GM12878 (cell line): Measurements from ENCODE around the gene RFX3. TPM values are rescaled to one million over a fixed set of nuclear protein-coding genes. Genes with fewer than 3 reads are reported as not detected.

ENCODE experiments used
- ATAC-seq: fragments of 200-7000 bp; cut with Tn5 transposase; 3 replicates; pipeline ENCODE4 v1.9.1; 2020; ENCODE audit warnings: mild to moderate bottlenecking, moderate library complexity
- BruUV-seq: library from RNA; stranded (reverse); fragments of 400-500 nt; replicated peaks from 2 replicates; lab custom pipeline; 2021; lab: Mats Ljungman, UMichigan
- CTCF ChIA-PET: fragments of 300-600 bp; sonication (Branson Sonifier 250); formaldehyde crosslinking; extraction: SDS; loops from one replicate; lab custom pipeline; 2021; ENCODE audit warnings: inconsistent platforms; lab: Yijun Ruan, JAX
- POLR2A ChIA-PET: fragments of 350-600 bp; formaldehyde crosslinking; extraction: SDS; loops from one replicate; lab custom pipeline; 2021; ENCODE audit warnings: inconsistent platforms; lab: Charles Lee
- RAD21 ChIA-PET: fragments of 300-600 bp; sonication (Branson Sonifier 250); formaldehyde crosslinking; loops from one replicate; lab custom pipeline; 2023; ENCODE audit warnings: antibody characterized with exemption; ENCODE audit not compliant: unreplicated experiment; lab: Charles Lee
- SMC1A ChIA-PET: fragments of 300-600 bp; sonication (Branson Sonifier 250); formaldehyde crosslinking; loops from one replicate; lab custom pipeline; 2023; ENCODE audit not compliant: unreplicated experiment, uncharacterized antibody; lab: Charles Lee
- DNase-seq: peaks from one replicate; pipeline ENCODE4 v3.0.0-alpha.2; 2011; ENCODE audit warnings: low read depth, low spot score
- FAIRE-seq: peaks from 3 replicates; lab custom pipeline; 2011; peaks lifted over from hg19 to GRCh38; lab: Jason Lieb, UNC
- H2AFZ ChIP-seq: 2 replicates; pipeline ENCODE4 v1.6.0; 2011; ENCODE audit warnings: low read depth, low read length, control low read depth; ENCODE audit not compliant: control insufficient read depth
- H3K27ac ChIP-seq: 2 replicates; pipeline ENCODE4 v1.5.1; 2011; ENCODE audit warnings: control low read depth; ENCODE audit not compliant: control insufficient read depth, insufficient read depth
- H3K27me3 ChIP-seq, 2 experiments: replicated peaks in 1 of 2; 2 replicates each; pipeline versions ENCODE4 v1.6.0 to v1.6.1; 2011; ENCODE audit warnings: low read length in 1 of 2; ENCODE audit not compliant: control insufficient read depth in 2 of 2, insufficient read depth in 2 of 2
- H3K36me3 ChIP-seq, 2 experiments: 2 replicates each; pipeline ENCODE4 v1.5.1; 2011; ENCODE audit warnings: low read length in 1 of 2; ENCODE audit not compliant: control insufficient read depth in 2 of 2, insufficient read depth in 2 of 2
- H3K4me1 ChIP-seq: 2 replicates; pipeline ENCODE4 v1.6.1; 2011; ENCODE audit warnings: mild to moderate bottlenecking, low read length, moderate library complexity, mixed read lengths; ENCODE audit not compliant: control insufficient read depth, insufficient read depth
- H3K4me2 ChIP-seq: 2 replicates; pipeline ENCODE4 v1.6.0; 2011; ENCODE audit warnings: control low read depth; ENCODE audit not compliant: control insufficient read depth, insufficient read depth
- H3K4me3 ChIP-seq: fragments of 200-600 bp; sonication (generic); 2 replicates; pipeline ENCODE4 v1.5.1; 2016
- H3K79me2 ChIP-seq: 2 replicates; pipeline ENCODE4 v1.6.0; 2011; ENCODE audit warnings: low read length; ENCODE audit not compliant: control insufficient read depth, insufficient read depth
- H3K9ac ChIP-seq: 2 replicates; pipeline ENCODE4 v1.8.0; 2011; ENCODE audit warnings: low read length, control low read depth, mixed read lengths; ENCODE audit not compliant: control insufficient read depth, insufficient read depth
- H3K9me3 ChIP-seq: replicated peaks from 3 replicates; pipeline ENCODE4 v1.5.1; 2011; ENCODE audit warnings: mild to moderate bottlenecking, low read length; ENCODE audit not compliant: control insufficient read depth, insufficient read depth
- H4K20me1 ChIP-seq: 2 replicates; pipeline ENCODE4 v1.6.0; 2011; ENCODE audit not compliant: control insufficient read depth, insufficient read depth
- BACH1 ChIP-seq: fragments of 450-650 bp; IDR thresholded peaks from 2 replicates; pipeline ENCODE4 v1.6.1; 2017; ENCODE audit warnings: mild to moderate bottlenecking, borderline replicate concordance
- BHLHE40 ChIP-seq, 2 experiments: fragments of 450-650 bp in 1 of 2; IDR thresholded peaks; 2 replicates each; pipeline ENCODE4 v1.6.1; 2011 to 2017; ENCODE audit warnings: low read depth in 2 of 2, borderline replicate concordance in 1 of 2, improper control_type of control experiment in 1 of 2, low read length in 1 of 2, mild to moderate bottlenecking in 1 of 2
- EP300 ChIP-seq, 2 experiments: fragments of 150-350 bp in 1 of 2; IDR thresholded peaks; 2 replicates each; pipeline ENCODE4 v1.6.1; 2011 to 2012; ENCODE audit warnings: low read depth in 2 of 2, low read length in 2 of 2, borderline replicate concordance in 1 of 2, improper control_type of control experiment in 1 of 2, inconsistent platforms in 1 of 2; ENCODE audit not compliant: control insufficient read depth in 1 of 2
- HDGF ChIP-seq: fragments of 450-650 bp; IDR thresholded peaks from 2 replicates; pipeline ENCODE4 v1.6.1; 2016; ENCODE audit warnings: antibody characterized with exemption
- JUNB ChIP-seq: IDR thresholded peaks from 2 replicates; pipeline ENCODE4 v1.6.1; 2016; ENCODE audit warnings: antibody characterized with exemption, mild to moderate bottlenecking
- KAT2A ChIP-seq: conservative IDR thresholded peaks from 2 replicates; pipeline ENCODE4 v1.6.1; 2011; ENCODE audit warnings: low read depth, low read length; ENCODE audit not compliant: control insufficient read depth
- MEF2A ChIP-seq: IDR thresholded peaks from 2 replicates; pipeline ENCODE4 v1.6.1; 2011; ENCODE audit warnings: low read depth, mild to moderate bottlenecking, low read length, moderate library complexity; ENCODE audit not compliant: insufficient read depth
- MXI1 ChIP-seq: fragments of 150-350 bp; IDR thresholded peaks from 2 replicates; pipeline ENCODE4 v1.6.1; 2011; ENCODE audit warnings: low read depth, mild to moderate bottlenecking, inconsistent platforms, low read length, improper control_type of control experiment
- PML ChIP-seq: IDR thresholded peaks from 2 replicates; pipeline ENCODE4 v1.6.1; 2012; ENCODE audit warnings: low read length, inconsistent platforms
- POLR2AphosphoS5 ChIP-seq: IDR thresholded peaks from 2 replicates; pipeline ENCODE4 v1.6.1; 2011; ENCODE audit warnings: mild to moderate bottlenecking, low read length, inconsistent platforms
- RELA ChIP-seq: fragments of 450-650 bp; IDR thresholded peaks from 2 replicates; pipeline ENCODE4 v1.8.0; 2014; ENCODE audit warnings: borderline replicate concordance; ENCODE audit not compliant: partially characterized antibody
- in situ Hi-C: fragments of 300-500 bp; cut with MboI; formaldehyde crosslinking; loops from 9 replicates; pipeline ENCODE4 v1.14.3; 2018; ENCODE audit warnings: mixed read lengths
- intact Hi-C: fragments of 100-400 bp; cut with micrococcal nuclease; formaldehyde crosslinking; loops from one replicate; pipeline ENCODE4 v1.14.2; 2022; ENCODE audit not compliant: unreplicated experiment
- polyA plus RNA-seq, 11 experiments: library from polyadenylated mRNA; depleted of rRNA in 4 of 11; unstranded in 6 of 11; stranded (reverse) in 5 of 11; fragments of >200 nt; fragmentation: Nextera tagmentation in 4 of 11; fragmentation: Illumina TruSeq in 1 of 11; extraction: Ambion mirVana in 4 of 11; extraction: Trizol in 1 of 11; gene quantifications; 1 replicate in 1 of 11; 2 replicates in 10 of 11; pipeline versions ENCODE4 v1.2.1 to v1.2.3, GENCODE V29; 2011 to 2016; ENCODE audit warnings: inconsistent platforms in 2 of 11, missing spikeins in 2 of 11, low read depth in 1 of 11
- total RNA-seq, 4 experiments: library from RNA; depleted of rRNA in 3 of 4; stranded (reverse); fragments of >200 nt in 3 of 4; fragmentation: Illumina TruSeq in 1 of 4; extraction: Trizol in 1 of 4; gene quantifications; 2 replicates each; pipeline versions ENCODE4 v1.2.1 to v1.2.3, GENCODE V29; 2013 to 2021
- TF ChIP-seq, protein P1 (sequence below): fragments of 450-650 bp; IDR thresholded peaks from 2 replicates; pipeline ENCODE4 v1.6.1; 2017; ENCODE audit warnings: antibody characterized with exemption, mild to moderate bottlenecking, moderate library complexity

The RFX3 gene
- total and polyA plus RNA-seq, 10 of the 15 experiments (the other 5 are each of a cell fraction or from before 2014, with no cell fraction given): 1.2 to 26.4 (median 6.7) TPM

DNA sequence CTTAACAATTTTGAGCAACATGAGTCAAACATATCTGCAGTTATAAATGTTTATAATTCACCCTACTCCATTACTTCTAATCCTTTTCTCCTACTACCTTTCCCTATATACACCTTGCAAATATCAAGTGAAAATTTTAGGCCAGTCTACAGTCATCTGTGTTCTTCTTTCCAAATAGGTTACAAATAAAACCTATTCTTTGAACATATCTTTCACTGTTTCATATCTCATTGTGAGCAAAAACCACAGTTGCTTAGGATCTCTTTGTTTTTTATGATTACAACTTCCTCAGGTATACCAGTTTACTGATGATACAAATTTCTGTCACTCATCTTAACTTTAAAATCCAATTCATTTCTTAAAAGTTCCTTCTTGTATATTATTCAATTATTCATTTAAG lies 34.4 kb downstream of the RFX3 start:
- no peaks in the 10 kb centered on the region; the same call in none of the 2 replicates for H3K79me2 ChIP-seq
- SMC1A ChIA-PET: no interaction called here
- BruUV-seq: no TSS peak
- RAD21 ChIA-PET: no interaction called here
- peaks cover 1% of the 10 kb centered on the region; the same call in 1 of the 2 replicates for H3K4me1 ChIP-seq
- POLR2A ChIA-PET: no interaction called here
- peak; percentile 54 for ATAC-seq
- no peak for DNase-seq
- in situ Hi-C loops: no loop called here
- no peaks in the 10 kb centered on the region for H3K27me3 ChIP-seq
- FAIRE-seq: no peak
- H3K4me3 ChIP-seq: no peak overlapping the region
- no peak overlapping the region for H3K9ac ChIP-seq
- intact Hi-C loops: no loop called here
- H4K20me1 ChIP-seq: no peaks in the 10 kb centered on the region
- no peaks in the 10 kb centered on the region; the same call in 1 of the 3 replicates for H3K9me3 ChIP-seq
- H3K36me3 ChIP-seq: no peaks in the 10 kb centered on the region; a peak in 1 of 4 replicates
- H3K4me2 ChIP-seq: no peak overlapping the region
- CTCF ChIA-PET: no interaction called here
- no peak for TF ChIP-seq KAT2A
- TF ChIP-seq HDGF: no peak
- no peak for TF ChIP-seq BACH1
- no peak for TF ChIP-seq MEF2A
- no peak for TF ChIP-seq EP300 (IDR thresholded peaks at IDR 0.05; ENCODE audit: borderline replicate concordance in 1 of 2, control insufficient read depth in 1 of 2, low read depth in 2 of 2, low read length in 2 of 2)
- TF ChIP-seq JUNB: no peak
- TF ChIP-seq MXI1: no peak
- TF ChIP-seq POLR2AphosphoS5: no peak
- no peak for TF ChIP-seq RELA
- no peak for TF ChIP-seq BHLHE40 (IDR thresholded peaks at IDR 0.05; ENCODE audit: borderline replicate concordance in 1 of 2, low read depth in 2 of 2, low read length in 1 of 2)
- TF ChIP-seq PML: no peak
- TF ChIP-seq, protein P1, sequence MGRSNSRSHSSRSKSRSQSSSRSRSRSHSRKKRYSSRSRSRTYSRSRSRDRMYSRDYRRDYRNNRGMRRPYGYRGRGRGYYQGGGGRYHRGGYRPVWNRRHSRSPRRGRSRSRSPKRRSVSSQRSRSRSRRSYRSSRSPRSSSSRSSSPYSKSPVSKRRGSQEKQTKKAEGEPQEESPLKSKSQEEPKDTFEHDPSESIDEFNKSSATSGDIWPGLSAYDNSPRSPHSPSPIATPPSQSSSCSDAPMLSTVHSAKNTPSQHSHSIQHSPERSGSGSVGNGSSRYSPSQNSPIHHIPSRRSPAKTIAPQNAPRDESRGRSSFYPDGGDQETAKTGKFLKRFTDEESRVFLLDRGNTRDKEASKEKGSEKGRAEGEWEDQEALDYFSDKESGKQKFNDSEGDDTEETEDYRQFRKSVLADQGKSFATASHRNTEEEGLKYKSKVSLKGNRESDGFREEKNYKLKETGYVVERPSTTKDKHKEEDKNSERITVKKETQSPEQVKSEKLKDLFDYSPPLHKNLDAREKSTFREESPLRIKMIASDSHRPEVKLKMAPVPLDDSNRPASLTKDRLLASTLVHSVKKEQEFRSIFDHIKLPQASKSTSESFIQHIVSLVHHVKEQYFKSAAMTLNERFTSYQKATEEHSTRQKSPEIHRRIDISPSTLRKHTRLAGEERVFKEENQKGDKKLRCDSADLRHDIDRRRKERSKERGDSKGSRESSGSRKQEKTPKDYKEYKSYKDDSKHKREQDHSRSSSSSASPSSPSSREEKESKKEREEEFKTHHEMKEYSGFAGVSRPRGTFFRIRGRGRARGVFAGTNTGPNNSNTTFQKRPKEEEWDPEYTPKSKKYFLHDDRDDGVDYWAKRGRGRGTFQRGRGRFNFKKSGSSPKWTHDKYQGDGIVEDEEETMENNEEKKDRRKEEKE: no peak
- H3K27ac ChIP-seq: no peak overlapping the region
- no peak overlapping the region for H2AFZ ChIP-seq
